NCI-H1092 treated with DMSO at 0.1 percent for 48 hours (cell line): Measurements from ENCODE around the gene GMPPA.
A peak's percentile ranks its signal among the peaks of the same experiment; 100 is the strongest.

ENCODE experiments used
- DNase-seq: peaks from one replicate; lab custom pipeline; 2025; lab: John Stamatoyannopoulos, UW

Gene GMPPA

GRCh38 chr2:219506802-219507526, 8.3 kb downstream of the GMPPA start:
- DNase-seq: peak; percentile 46

- DNase-seq: peak; percentile 46
Observed at GRCh38 chr2:219507581-219508443, 9.1 kb downstream of the GMPPA start.

GRCh38 chr2:219508444-219508734, 9.7 kb downstream of the GMPPA start:
- no peak for DNase-seq

- DNase-seq: peak; percentile 29
Observed at GRCh38 chr2:219508971-219509779, 10.5 kb downstream of the GMPPA start.

GRCh38 chr2:219509780-219510511, 11.3 kb downstream of the GMPPA start:
- DNase-seq: peak; percentile 64

- no peak for DNase-seq
Observed at GRCh38 chr2:219510512-219511135, 11.9 kb downstream of the GMPPA start.

- DNase-seq: peak; percentile 64
Observed at GRCh38 chr2:219511547-219512325, 13.0 kb downstream of the GMPPA start.

- DNase-seq: peak; percentile 48
Observed at GRCh38 chr2:219512524-219513216, 14.0 kb downstream of the GMPPA start.

- DNase-seq: no peak
Observed at GRCh38 chr2:219513787-219514186, 15.1 kb downstream of the GMPPA start.

GRCh38 chr2:219514196-219514761, 15.6 kb downstream of the GMPPA start, which contains the start of gene ASIC4:
Gene ASIC4, plus strand, starts transcription at chr2:219514482. Its CDS starts 243 bp downstream, at chr2:219514725.
- DNase-seq: peak; percentile 24

GRCh38 chr2:219514836-219515235, 16.1 kb downstream of the GMPPA start:
- no peak for DNase-seq

GRCh38 chr2:219515874-219516629, 17.4 kb downstream of the GMPPA start:
- no peak for DNase-seq

GRCh38 chr2:219516888-219517287, 18.2 kb downstream of the GMPPA start:
- DNase-seq: no peak

GRCh38 chr2:219517954-219518778, 19.5 kb downstream of the GMPPA start:
- DNase-seq: no peak

- DNase-seq: no peak
Observed at GRCh38 chr2:219519526-219519916, 20.8 kb downstream of the GMPPA start.

GRCh38 chr2:219520079-219520478, 21.4 kb downstream of the GMPPA start:
- DNase-seq: no peak

GRCh38 chr2:219521066-219521880, 22.6 kb downstream of the GMPPA start:
- DNase-seq: peak; percentile 18
